HEK293T (cell line): ENCODE measurements around the gene BLVRB.

Source experiments
- ARNT ChIP-seq: fragments of 450-650 bp; IDR thresholded peaks from 2 replicates; pipeline ENCODE4 v1.6.1; 2017; ENCODE audit warnings: mild to moderate bottlenecking
- BHLHE40 ChIP-seq: fragments of 450-650 bp; IDR thresholded peaks from 2 replicates; pipeline ENCODE4 v1.6.1; 2016; ENCODE audit warnings: mild to moderate bottlenecking, moderate library complexity, borderline replicate concordance
- ELF4 ChIP-seq: fragments of 450-650 bp; IDR thresholded peaks from 2 replicates; pipeline ENCODE4 v1.6.1; 2017; ENCODE audit warnings: antibody characterized with exemption
- FOXA1 ChIP-seq: fragments of 450-650 bp; IDR thresholded peaks from 2 replicates; pipeline ENCODE4 v1.6.1; 2016; ENCODE audit warnings: mild to moderate bottlenecking
- FOXK2 ChIP-seq: fragments of 450-650 bp; IDR thresholded peaks from 2 replicates; pipeline ENCODE4 v1.6.1; 2016; ENCODE audit warnings: mild to moderate bottlenecking
- FOXM1 ChIP-seq: fragments of 450-650 bp; IDR thresholded peaks from 2 replicates; pipeline ENCODE4 v1.6.1; 2017; ENCODE audit warnings: mild to moderate bottlenecking, borderline replicate concordance
- L3MBTL2 ChIP-seq: fragments of 450-650 bp; conservative IDR thresholded peaks from 2 replicates; pipeline ENCODE4 v1.6.1; 2016; ENCODE audit warnings: mild to moderate bottlenecking
- LEF1 ChIP-seq: fragments of 450-650 bp; IDR thresholded peaks from 2 replicates; pipeline ENCODE4 v1.6.1; 2017; ENCODE audit warnings: mild to moderate bottlenecking, borderline replicate concordance
- NFRKB ChIP-seq: fragments of 450-650 bp; IDR thresholded peaks from 2 replicates; pipeline ENCODE4 v1.6.1; 2016; ENCODE audit warnings: mild to moderate bottlenecking, moderate library complexity
- SP1 ChIP-seq: fragments of 450-650 bp; IDR thresholded peaks from 2 replicates; pipeline ENCODE4 v1.6.1; 2017
- SUZ12 ChIP-seq: fragments of 450-650 bp; IDR thresholded peaks from 2 replicates; pipeline ENCODE4 v1.6.1; 2016; ENCODE audit warnings: mild to moderate bottlenecking
- TARDBP ChIP-seq: fragments of 450-650 bp; IDR thresholded peaks from 2 replicates; pipeline ENCODE4 v1.6.1; 2016
- ZNF384 ChIP-seq: fragments of 450-650 bp; IDR thresholded peaks from 2 replicates; pipeline ENCODE4 v1.6.1; 2016

DNA sequence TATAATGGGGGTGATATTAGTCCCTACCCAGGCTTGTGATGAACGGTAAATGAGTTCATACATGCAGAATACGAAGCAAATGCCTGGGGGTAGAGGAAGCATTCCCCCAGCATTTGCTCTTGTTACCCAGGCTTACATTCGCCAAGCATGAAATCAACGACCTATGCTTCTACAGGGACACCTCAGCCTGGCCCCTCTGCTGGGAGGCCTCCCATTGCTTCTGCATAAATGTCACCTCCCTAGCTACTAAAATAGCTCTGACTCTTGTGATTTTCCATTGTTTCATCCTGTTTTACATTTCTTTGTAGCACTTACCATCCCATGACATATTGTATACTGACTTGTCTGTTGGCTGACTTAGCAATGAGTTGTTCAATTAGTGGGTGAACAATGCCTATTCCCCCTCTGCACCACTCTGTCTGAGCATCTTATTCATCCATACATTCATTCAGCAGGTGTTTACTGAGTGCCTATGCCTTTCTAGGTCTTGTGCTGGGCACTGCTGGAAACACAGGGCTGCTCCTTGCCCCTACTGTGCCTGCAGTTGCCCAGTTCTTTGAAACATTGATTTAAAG, 48.3 kb upstream of the BLVRB start:
- TF ChIP-seq SUZ12 (no peak), FOXA1 (no peak), SP1 (no peak), ARNT (no peak), TARDBP (no peak), ELF4 (no peak), FOXK2 (no peak), FOXM1 (no peak), LEF1 (no peak), ZNF384 (no peak), NFRKB (no peak), L3MBTL2 (no peak), BHLHE40 (no peak)
